Measurements from ENCODE around the gene THSD4. TPM values are rescaled to one million over a fixed set of nuclear protein-coding genes. Genes with fewer than 3 reads are reported as not detected.

THSD4 gene
- total RNA-seq, 1 experiment from 2014 or later, result 29.0 TPM

GRCh38 chr15:71220828-71221227, 105.6 kb downstream of the THSD4 start:
- H3K27ac ChIP-seq (ENCODE audit: low read length), result no peak overlapping the region
- H3K9ac ChIP-seq (ENCODE audit: low read length), result no peak overlapping the region
- TF ChIP-seq EZH2phosphoT487 (IDR thresholded peaks at IDR 0.05; ENCODE audit: borderline replicate concordance, low read length) (no peak), CTCF (conservative IDR thresholded peaks at IDR 0.05; ENCODE audit: low read depth, low read length) (no peak), EZH2 (IDR thresholded peaks at IDR 0.05; ENCODE audit: low read length, unreplicated experiment) (no peak)
- H4K20me1 ChIP-seq (ENCODE audit: low read length), result no peaks in the 10 kb centered on the region
- no peak overlapping the region for H3K4me3 ChIP-seq (ENCODE audit: low read length)
- BruUV-seq (replicated peaks), result no TSS peak
- no peak for ATAC-seq
- no peaks in the 10 kb centered on the region for H3F3A ChIP-seq (ENCODE audit: low read length, unreplicated experiment)
- CTCF ChIA-PET, result no interaction called here
- POLR2A ChIA-PET (ENCODE audit: unreplicated experiment), result no interaction called here
- no peaks in the 10 kb centered on the region for H3K9me2 ChIP-seq (replicated peaks; ENCODE audit: low read length)
- no peaks in the 10 kb centered on the region for H3K9me3 ChIP-seq (ENCODE audit: low read length)
- intact Hi-C loops (cut with micrococcal nuclease), result no loop called here
- no peaks in the 10 kb centered on the region for H3K4me1 ChIP-seq (ENCODE audit: insufficient read depth, low read length)
- H3K79me2 ChIP-seq (ENCODE audit: low read length), result no peaks in the 10 kb centered on the region
- H2AFZ ChIP-seq (ENCODE audit: low read length), result no peak overlapping the region
- no peak overlapping the region for H3K4me2 ChIP-seq (ENCODE audit: low read length)
- H3K27me3 ChIP-seq (ENCODE audit: low read length), result no peaks in the 10 kb centered on the region
- peaks cover 17% of the 10 kb centered on the region for H3K36me3 ChIP-seq (ENCODE audit: low read depth, low read length)
- DNase-seq, result no peak

- H2AFZ ChIP-seq (ENCODE audit: low read length), result no peak overlapping the region
- H3K79me2 ChIP-seq (ENCODE audit: low read length), result no peaks in the 10 kb centered on the region
- H3K36me3 ChIP-seq (ENCODE audit: low read depth, low read length), result peaks cover 17% of the 10 kb centered on the region
- H3K4me3 ChIP-seq (ENCODE audit: low read length), result no peak overlapping the region
- no peaks in the 10 kb centered on the region for H3K9me3 ChIP-seq (ENCODE audit: low read length)
- ChIA-PET CTCF (no interaction called here), POLR2A (ENCODE audit: unreplicated experiment) (no interaction called here)
- BruUV-seq (replicated peaks), result no TSS peak
- H3K27ac ChIP-seq (ENCODE audit: low read length), result no peak overlapping the region
- intact Hi-C loops (cut with micrococcal nuclease), result no loop called here
- no peak for TF ChIP-seq EZH2phosphoT487 (IDR thresholded peaks at IDR 0.05; ENCODE audit: borderline replicate concordance, low read length)
- H3K9me2 ChIP-seq (replicated peaks; ENCODE audit: low read length), result no peaks in the 10 kb centered on the region
- no peak for DNase-seq
- no peaks in the 10 kb centered on the region for H3F3A ChIP-seq (ENCODE audit: low read length, unreplicated experiment)
- ATAC-seq, result no peak
- H3K4me1 ChIP-seq (ENCODE audit: insufficient read depth, low read length), result no peaks in the 10 kb centered on the region
- H4K20me1 ChIP-seq (ENCODE audit: low read length), result no peaks in the 10 kb centered on the region
- H3K9ac ChIP-seq (ENCODE audit: low read length), result no peak overlapping the region
- H3K4me2 ChIP-seq (ENCODE audit: low read length), result no peak overlapping the region
- no peaks in the 10 kb centered on the region for H3K27me3 ChIP-seq (ENCODE audit: low read length)
Observed at GRCh38 chr15:71221417-71221816, 106.1 kb downstream of the THSD4 start.

GRCh38 chr15:71223516-71223915, 108.2 kb downstream of the THSD4 start:
- Histone ChIP-seq H3K79me2 (ENCODE audit: low read length) (no peaks in the 10 kb centered on the region), H3F3A (ENCODE audit: low read length, unreplicated experiment) (no peaks in the 10 kb centered on the region), H2AFZ (ENCODE audit: low read length) (no peak overlapping the region), H3K4me2 (ENCODE audit: low read length) (no peak overlapping the region), H3K9ac (ENCODE audit: low read length) (no peak overlapping the region), H3K36me3 (ENCODE audit: low read depth, low read length) (peaks cover 17% of the 10 kb centered on the region), H3K27ac (ENCODE audit: low read length) (no peak overlapping the region), H4K20me1 (ENCODE audit: low read length) (no peaks in the 10 kb centered on the region), H3K27me3 (ENCODE audit: low read length) (no peaks in the 10 kb centered on the region), H3K4me1 (ENCODE audit: insufficient read depth, low read length) (no peaks in the 10 kb centered on the region), H3K4me3 (ENCODE audit: low read length) (no peak overlapping the region), H3K9me3 (ENCODE audit: low read length) (no peaks in the 10 kb centered on the region), H3K9me2 (replicated peaks; ENCODE audit: low read length) (no peaks in the 10 kb centered on the region)
- BruUV-seq (replicated peaks), result no TSS peak
- POLR2A ChIA-PET (ENCODE audit: unreplicated experiment), result no interaction called here
- DNase-seq, result no peak
- TF ChIP-seq EZH2phosphoT487 (IDR thresholded peaks at IDR 0.05; ENCODE audit: borderline replicate concordance, low read length), result no peak
- TF ChIP-seq CTCF (conservative IDR thresholded peaks at IDR 0.05; ENCODE audit: low read depth, low read length), result no peak
- no peak for TF ChIP-seq EZH2 (IDR thresholded peaks at IDR 0.05; ENCODE audit: low read length, unreplicated experiment)
- CTCF ChIA-PET, result no interaction called here
- intact Hi-C loops (cut with micrococcal nuclease), result no loop called here
- ATAC-seq, result no peak
